Activated T-cell treated with anti-CD3 and anti-CD28 coated beads, Interleukin-2, amount 50 U/mL, for 1 hour (primary cell): ENCODE data around the gene ASAP2.

Source experiments
- DNase-seq: peaks from one replicate; pipeline ENCODE4 v3.0.0-alpha.2; 2020

The ASAP2 gene

DNA sequence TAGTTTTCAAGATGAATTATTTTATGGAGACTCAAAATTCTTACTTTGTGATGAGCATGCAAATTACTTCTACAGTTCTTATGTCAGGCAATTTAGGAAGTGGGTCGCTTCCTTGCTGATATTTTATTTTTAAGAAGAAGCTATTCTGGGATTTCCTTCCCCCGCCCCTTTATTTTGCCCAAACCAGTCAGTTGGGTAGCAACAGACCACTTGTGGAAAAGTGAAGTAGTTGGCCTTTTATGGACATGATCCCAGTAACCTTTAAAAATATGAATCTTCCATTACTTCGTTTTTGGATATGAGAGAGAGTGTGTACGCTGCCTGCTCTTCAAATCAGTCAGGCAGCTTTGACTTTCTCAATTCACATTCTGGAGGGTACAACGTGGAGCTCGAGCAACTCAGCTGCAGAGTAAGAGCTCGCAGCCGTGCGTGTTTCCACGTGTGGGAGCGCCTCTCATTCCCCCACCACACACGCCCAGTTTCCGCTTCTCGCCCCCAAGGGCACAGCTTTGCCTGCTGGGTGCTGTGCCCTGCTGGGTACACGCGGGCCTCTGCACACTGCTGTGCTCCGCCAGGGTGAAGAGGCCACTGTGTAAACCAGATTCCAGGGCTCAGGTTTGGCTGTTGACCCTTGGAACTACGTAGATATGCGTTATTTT lies 124.1 kb downstream of the ASAP2 start:
- DNase-seq = no peak

DNA sequence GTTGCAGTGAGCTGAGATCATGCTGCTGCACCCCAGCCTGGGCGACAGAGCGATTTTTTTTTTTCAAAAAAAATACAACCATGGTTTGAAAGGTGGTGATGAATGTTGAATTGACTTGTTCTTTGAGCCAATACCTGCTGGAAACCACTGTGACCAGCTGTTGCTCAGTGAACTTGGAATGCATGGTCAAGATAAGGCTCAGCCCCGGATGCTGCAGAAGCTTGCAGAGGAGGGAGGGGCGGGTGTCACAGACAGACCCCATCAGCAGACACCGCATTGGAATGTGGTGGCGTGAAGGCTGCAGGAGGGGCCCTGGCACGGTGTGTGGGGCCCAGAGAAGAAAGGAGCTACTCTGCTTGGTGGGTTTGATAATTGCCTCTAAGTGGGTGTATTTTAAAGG lies 125.1 kb downstream of the ASAP2 start:
- no peak for DNase-seq

DNA sequence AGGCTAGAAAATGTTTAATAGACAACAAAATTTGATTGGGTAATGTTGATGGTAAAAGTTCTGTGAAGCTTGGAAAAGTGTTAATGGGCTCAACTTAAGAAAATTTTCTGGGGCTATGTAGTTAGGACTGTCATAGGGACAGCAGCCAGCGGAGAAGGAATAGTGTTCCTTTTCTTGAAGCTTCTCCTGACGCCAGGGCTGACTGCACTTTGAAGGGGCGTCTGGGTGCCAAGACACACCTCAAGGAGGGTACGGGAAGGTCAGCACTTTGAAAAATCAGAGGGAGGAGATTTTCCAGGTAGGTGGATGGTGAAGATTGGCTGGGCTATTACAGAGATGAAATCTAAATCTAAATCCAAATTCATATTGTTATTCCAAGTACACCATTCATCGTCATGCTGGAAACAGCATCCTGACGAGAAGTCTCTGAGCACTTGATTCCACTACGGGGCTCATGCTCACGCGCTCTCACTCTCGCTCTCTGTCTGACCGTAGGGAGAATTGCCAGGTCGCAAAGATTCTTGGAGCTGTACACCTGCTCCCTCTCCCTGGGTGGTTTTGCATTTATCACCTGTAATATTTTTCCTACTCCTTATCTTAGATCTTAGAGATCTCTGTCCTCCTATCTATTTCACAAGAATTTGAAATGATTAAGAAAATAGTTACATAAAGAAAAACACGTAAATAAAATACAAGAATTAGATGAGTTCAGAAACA lies 125.7 kb downstream of the ASAP2 start:
- no peak for DNase-seq

DNA sequence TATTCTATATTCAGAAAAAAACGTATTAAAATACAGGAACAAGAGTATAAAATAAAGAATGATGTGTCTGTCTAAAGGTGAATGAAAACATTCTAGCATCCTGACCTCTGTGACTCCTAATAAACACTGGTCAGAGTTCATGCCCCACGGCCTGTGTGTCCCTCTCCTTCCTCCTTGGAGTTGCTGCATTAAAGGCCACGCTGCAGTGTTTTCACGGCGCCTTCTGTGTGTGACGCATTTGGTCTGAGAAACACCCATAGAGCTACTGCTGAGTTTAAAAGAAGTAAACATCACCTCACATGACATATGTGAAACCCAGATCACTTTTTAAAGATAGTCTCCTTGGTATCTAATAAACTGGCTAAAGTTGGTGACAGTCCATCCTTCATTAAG lies 126.2 kb downstream of the ASAP2 start:
- DNase-seq = no peak

DNA sequence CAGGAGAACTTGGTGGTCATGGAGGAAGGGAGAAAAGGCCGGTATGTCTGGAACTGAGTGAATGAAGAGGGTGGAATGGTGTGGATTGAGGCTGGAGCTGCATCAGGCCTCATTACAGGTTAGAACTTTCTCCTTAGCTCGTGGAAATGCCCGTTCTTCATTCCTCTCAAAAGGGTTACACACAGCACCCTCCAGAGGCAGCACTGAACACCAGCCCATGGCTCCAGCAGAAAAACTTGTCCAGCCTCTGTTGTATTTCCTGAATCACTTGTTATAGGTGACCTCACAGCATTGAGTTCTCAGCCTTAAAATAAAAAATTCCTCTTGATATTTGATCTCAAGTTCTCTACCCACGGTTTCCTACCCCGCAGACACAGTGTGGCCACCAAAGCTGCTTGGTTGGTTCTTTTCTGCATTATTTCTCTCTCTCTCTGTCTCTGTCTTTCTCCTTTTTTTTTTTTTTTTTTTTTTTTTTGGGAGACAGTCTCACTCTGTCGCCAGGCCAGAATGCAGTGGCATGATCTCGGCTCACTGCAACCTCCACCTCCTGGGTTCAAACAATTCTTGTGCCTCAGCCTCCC lies 127.1 kb downstream of the ASAP2 start:
- DNase-seq = no peak

DNA sequence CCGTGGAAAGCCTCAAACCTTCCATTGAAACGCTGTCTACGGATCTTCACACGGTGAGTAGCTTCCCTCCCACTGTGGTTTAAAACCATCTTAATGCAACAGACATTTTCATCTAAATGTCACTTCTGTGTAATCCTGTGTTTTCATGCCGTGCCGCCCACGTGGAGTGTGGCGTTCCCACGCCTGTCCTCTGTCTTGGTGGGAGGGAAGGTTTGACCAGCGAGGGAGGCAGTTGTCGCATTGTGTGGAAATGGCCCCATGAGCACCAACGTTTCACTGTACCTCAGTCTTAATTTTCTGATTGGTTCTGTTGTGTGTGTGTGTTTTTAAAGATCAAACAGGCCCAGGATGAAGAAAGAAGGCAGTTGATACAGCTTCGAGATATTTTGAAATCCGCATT lies 128.1 kb downstream of the ASAP2 start:
- DNase-seq = no peak

DNA sequence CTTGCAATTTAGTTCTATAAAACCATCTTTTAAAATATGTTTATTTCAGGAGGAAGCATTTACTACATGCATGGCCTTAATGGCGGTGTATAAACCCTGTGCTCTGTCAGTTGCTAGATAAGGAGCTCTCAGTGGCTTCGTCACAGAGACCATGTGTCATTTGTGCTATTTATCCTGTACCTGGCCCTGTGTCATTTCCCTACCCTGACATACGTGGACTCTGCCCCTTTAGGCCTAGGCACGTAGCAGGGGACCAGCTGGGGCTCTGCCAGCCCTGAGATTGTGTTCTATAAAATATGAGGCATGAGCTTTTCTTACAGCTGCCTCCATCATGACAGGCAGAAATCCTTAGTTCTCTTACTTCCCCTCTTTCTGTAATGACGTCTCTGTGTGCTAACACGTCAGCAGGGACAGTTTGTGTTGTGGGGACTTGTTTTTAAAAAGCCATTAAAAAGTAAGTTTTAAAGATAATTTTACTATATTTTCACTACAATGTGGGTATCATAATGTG lies 128.8 kb downstream of the ASAP2 start:
- DNase-seq = no peak

DNA sequence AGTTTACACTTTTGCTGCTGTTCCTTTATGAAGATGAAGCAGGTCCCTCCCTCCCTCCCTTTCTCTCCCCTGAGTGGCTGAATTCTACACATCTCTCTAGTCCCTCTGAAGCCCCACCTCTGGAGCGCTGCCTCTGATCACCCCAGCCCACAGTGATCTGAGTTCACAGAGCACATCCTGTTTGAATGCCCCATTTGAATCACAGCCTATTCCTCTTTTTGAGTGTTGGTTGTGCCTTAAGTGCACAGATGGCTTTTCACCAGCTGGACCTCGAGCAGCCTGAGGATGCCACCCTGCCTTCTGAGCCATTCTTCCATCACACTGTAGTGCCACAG lies 129.6 kb downstream of the ASAP2 start:
- DNase-seq = no peak

DNA sequence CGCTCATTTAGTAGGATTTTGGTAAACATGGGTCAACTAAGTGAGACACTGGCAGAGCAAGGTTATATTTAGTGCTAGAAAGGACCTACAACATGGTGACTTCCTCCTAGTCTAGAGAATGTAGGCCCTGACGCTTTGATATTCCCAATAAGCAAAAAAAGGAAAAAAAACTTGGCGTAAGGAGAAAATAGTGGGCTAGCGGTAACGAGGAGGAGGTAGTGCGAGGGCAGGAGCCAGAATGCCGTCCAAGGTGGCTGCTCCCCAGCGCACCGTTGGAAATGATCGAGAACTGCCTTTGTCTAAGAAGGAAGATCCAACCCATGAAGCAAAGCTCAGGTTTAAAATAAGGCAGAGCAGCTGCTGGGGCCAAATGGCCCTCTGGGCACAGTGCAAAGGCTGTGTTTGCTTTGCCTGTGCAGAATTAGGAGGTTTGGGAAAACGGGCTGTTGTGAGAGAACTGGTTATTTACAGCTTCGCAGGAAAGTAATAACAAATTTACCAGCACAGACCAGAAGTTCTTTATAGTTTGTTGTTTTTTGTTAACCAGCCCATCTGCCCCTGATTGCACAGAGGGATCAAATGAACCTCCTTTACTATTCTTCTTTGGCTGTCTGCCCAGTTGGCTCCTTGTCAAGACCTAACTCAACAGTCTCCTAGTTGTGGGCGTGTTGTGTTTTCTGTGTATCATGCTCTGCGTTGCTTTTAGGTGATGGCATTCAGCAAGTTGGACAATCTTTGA lies 130.1 kb downstream of the ASAP2 start:
- DNase-seq = no peak

DNA sequence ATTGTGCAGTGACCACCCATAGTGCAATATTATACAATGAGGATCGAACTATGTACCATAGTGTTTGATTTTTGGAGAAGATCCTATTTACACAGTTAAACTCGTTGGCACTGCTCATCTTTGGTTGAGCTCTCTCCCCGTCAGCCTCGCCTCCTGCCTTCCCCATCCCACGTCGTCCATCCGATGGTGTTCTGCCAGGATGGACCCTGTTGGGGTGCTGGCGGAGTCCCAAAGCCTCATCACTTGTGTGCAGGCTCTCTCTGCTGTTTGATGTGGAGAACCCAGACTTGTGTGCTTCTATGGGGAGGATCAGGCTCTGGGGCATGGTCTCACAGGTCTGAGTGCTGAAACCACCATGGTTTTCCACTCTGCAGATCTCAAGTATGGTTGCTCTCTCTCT lies 131.3 kb downstream of the ASAP2 start:
- no peak for DNase-seq

DNA sequence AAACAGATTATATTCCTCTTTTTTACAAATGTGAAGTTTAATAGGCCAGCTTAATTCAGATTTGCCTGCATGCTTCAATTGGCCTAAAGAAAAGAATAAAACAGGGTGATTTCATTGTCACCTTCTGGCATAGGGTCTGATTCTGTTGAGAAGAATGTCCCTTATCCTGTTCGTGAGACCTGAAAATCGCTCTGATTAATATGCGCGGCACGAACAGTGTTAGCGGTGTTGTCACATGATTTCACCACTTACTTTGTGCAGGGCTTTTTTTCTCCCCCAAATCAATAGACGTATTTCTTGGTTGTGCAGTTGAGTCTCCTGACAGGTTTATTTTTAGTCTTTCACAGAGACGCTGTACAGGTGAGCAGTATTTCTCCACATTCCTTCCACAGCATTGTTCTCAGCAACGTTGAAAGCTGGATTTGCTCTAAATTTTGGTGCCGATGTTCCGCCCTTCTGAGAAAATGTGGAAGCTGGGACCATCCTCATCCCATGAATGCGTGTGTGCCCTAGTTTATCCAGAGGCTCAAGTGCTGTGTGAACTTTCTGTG lies 134.8 kb downstream of the ASAP2 start:
- DNase-seq = no peak

DNA sequence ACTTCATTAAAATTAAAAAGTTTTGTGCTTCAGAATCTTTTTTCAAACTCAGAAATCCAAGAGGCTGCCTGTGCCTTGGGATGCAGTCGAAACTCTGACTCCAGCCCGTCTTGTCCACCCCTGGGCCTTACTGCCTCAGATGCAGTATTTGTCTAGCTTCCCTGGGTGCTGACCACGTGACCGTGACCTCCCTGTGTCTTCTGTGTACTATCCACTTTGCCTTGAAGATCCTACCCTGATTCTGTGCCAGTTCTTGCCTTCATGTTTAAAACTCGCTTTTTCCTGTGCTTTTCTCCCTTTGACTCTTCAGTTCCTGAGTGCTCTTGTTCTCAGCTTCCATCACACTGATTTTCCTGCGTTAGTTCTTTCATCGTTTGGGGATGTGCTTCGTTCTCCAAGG lies 136.0 kb downstream of the ASAP2 start:
- no peak for DNase-seq

DNA sequence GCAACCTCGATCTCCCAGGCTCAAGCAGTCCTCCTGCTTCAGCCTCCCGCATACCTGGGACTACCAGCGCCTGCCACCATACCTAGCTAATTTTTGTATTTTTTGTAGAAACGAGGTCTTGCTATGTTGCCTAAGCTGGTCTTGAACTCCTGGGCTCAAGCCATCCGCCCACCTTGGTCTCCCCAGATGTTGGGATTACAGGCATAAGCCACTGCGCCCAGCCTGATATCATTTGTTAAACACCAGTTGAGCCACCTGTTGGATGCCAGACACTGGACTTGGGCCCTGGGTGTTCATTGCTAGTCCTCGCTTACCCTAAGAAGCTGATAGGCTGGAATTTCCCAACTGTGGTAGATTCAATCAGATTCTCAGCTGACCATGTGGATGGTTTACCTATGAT lies 136.9 kb downstream of the ASAP2 start:
- DNase-seq = no peak

DNA sequence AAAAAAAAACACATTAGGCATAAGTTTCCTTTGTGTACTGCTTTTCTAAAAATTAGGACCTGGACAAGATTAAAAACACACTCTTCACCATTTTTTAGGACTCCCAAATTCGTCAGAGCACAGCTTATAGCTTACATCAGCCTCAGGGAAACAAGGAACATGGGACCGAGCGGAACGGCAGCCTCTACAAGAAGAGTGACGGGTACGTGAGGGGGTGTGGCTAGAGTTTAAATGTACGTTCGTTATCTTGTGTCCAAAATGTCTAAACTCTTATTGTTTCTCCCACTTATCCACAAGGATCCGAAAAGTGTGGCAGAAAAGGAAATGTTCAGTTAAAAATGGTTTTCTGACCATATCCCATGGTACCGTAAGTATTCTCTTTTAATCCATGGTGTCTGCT lies 137.8 kb downstream of the ASAP2 start:
- DNase-seq = no peak

DNA sequence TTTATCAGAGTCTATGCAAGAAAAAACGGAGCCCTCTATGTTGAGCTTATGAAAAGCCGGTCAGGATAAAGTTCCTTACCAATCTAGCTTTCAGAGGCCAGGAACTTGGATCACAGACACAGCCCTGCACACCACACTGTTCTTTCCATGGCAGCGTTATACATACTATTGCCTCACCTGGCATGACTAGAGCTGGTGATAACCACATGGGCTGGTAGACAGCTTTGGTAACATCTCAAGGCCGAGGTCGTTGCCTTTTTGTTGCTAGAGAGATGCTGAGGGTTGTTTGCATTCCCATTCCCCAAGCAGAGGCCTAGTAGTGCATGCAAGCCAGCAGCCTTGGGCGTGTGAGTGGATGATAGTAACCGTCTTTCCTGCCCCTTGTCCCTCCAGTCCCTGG lies 138.7 kb downstream of the ASAP2 start:
- no peak for DNase-seq

DNA sequence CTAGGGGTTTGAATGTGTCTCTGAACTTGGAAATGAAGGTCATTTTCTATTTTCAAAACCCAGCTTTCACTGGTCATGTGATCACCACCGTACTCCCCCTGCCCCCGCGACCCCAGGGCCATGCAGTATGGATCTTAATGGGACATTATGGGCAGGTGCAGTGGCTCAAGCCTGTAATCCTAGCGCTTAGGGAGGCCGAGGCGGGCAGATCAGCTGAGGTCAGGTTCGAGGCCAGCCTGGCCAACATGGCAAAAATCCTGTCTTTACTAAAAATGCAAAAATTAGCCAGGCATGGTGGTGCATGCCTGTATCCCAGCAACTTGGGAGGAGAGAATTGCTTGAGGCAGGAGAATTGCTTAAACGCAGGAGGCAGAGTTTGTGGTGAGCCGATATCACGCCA lies 139.4 kb downstream of the ASAP2 start:
- DNase-seq = no peak

DNA sequence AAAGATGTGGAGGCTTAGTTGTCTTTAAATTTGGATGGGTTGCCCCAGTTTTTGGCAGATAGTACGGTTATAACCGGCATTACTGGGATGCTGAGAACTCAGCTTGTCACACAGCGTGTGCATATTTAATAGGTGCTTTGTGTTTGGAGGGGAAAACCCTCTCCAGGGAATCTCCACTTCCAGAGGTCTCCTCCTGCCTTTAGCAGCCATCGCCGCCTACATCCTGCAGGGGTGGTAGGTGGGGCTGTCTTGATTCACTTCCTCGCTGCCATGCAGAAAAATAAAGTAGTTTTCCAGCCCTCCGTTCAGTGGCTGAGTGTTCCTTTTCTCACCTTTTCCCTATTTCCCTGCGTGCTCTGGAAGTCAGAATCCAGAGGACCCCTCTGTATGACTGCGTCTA lies 140.3 kb downstream of the ASAP2 start:
- DNase-seq = no peak

DNA sequence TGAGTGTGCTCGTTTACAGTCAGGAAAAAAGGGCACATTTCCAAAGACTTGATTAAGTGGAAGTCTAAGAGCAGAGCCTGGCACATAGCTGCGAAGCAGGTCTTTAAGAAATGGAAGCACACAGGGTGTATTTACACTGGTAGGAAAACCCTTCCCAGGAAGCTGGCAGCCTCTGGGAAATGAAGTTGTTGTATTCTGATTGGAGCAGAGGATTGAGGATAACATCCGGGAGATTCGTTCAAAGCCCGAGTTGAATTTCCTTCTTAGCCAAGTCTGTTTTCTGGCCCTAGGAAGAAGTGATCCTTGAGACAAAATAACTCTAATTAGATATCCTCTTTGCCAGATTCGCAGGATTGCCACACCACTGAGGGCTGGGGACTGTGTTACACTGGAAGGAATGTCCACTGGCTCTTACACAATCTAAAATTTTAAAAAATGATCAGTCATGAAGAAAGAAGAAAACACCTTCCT lies 140.8 kb downstream of the ASAP2 start:
- DNase-seq = no peak

DNA sequence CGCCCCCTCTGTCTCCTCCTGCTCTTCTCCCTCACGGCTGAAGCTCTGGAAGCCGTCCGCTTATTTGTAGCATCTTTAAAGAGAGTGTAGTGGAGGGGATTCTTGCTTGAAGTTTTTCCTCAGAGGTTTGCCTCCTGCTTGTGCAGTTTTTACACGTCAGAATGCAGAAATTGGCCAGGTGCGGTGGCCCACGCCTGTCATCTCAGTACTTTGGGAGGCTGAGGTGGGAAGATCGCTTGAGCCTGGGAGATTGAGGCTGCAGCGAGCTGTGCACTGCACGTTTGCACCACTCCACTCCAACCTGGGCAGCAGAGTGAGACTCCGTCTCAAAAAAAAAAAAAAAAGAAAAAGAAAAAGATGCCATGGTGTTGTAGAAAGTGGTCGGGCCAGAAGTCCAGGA lies 147.7 kb downstream of the ASAP2 start:
- DNase-seq = no peak

DNA sequence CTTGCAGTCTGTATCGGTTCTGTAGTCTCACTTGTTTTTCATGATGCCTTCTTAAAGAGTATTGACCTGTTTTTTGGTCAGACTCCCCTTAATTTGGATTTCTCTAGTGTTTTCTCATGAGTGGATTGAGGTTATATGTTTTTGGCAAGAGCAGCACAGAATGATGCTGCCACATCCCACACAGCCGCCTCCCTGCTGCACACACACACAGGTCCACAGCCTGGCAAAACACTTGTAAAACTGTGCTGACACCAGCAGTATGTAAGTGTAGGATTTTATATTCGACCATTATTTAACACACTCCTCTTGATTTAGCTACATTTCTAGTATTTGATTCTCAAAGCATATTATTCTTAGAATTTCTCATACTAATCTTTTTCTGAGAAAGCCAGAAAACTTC lies 148.7 kb downstream of the ASAP2 start:
- DNase-seq = no peak

DNA sequence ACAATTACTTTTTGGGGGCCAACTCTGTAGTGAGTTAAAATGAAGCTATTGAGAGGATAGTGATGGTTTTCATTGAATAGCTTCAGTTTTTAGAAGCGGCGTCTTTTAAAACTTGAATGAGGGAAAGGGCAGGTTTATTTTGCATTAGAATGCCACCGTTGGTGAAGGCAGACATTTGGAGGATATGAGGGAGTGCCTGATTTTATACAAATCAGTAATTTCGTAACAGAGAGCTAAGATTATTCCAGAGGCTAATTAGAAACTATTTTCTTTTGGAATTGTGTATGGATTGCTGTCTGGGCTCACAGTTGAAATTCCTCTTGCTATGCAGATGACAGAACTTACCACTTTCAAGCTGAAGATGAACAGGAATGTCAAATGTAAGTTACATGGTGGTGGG lies 149.1 kb downstream of the ASAP2 start:
- no peak for DNase-seq

DNA sequence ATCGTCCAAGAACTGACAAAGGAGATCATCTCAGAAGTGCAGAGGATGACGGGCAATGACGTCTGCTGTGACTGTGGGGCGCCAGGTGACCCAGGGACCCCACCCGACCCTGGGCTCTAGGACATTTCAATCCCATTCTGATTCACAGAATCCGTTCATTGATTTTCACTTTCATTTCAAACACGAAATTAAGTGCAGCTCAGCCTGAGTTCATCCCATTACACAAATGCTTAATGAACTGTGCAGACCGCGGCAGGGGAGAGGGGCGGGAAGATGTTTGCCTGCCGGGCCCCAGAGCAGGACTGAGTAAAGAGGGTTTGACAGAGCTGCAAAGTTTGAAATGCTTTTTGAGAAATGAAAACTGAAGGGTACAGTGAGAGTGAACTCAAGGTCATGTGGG lies 149.6 kb downstream of the ASAP2 start:
- no peak for DNase-seq

DNA sequence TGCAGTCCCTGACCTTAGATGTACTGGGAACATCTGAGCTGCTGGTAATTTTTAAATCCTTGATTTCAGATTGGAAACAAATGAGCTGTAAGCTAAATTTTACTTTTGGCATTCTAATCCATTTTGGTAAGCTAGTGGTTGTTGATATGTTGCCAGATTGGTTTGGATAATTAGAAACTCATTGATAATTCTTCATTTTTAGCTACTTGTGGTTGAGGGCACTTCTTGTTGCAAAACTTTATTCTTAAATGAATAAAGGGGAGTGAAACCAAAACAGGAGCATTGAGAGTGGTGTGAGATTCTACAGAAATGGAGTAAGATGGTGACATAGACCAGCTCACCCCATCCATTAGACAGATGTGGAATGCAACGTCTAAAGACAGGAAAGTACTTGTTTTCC lies 152.2 kb downstream of the ASAP2 start:
- DNase-seq = no peak

DNA sequence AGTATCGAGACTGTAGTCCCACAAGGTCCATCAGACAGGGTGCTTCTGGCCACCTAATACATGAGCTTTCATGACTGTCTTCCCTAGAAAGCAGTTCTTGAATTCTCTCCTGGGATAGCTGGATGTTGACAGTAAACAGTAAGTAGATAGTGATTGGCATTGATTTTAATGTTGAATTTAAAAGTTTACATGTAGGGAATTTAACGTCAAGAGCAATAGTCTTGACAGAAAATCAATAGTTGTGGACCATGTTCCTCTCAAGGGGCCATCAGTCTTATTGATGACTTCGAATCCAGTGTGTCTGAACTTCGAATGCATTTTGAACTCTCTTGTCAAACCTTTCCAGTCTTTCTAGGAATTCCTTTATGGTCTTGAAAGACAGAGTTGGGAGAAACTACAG lies 152.9 kb downstream of the ASAP2 start:
- no peak for DNase-seq
